Spleen (tissue), 3 donors: ENCODE results near the gene COQ5.

Source experiments
- POLR2A ChIP-seq, 3 donors: fragments of 450-650 bp; IDR thresholded peaks; one replicate each; pipeline ENCODE4 v1.5.1; 2017; ENCODE audit warnings: antibody characterized with exemption in 3 of 3, mild to moderate bottlenecking in 1 of 3
- POLR2AphosphoS5 ChIP-seq, 3 donors: sonication (generic); formaldehyde crosslinking; IDR thresholded peaks; one replicate each; pipeline ENCODE4 v1.5.1; 2017; ENCODE audit warnings: antibody characterized with exemption in 3 of 3

GRCh38 chr12:120467439-120467838 lies 61.5 kb downstream of the COQ5 start:
- no peak for TF ChIP-seq POLR2A (IDR thresholded peaks at IDR 0.05)
- no peak for TF ChIP-seq POLR2AphosphoS5 (IDR thresholded peaks at IDR 0.05)
